Occipital lobe (tissue), 2 donors: ENCODE results near the gene NUP214. TPM values are rescaled to one million over a fixed set of nuclear protein-coding genes. Genes with fewer than 3 reads are reported as not detected.

Experiments
- DNase-seq: peaks from one replicate; lab custom pipeline; 2025; lab: John Stamatoyannopoulos, UW
- total RNA-seq: library from RNA; depleted of rRNA; stranded (reverse); fragments of >200 nt; gene quantifications from one replicate; pipeline ENCODE4 v1.2.3, GENCODE V29; 2014

NUP214 gene
- total RNA-seq, result 9.5 TPM

- peak; percentile 98 for DNase-seq
Observed at GRCh38 chr9:131125288-131126058, at the start of gene NUP214. TSS of gene NUP214 (plus strand) at chr9:131125586. CDS start at chr9:131125705, 119 bp downstream.

GRCh38 chr9:131076347-131077195 lies 48.8 kb upstream of the NUP214 start:
- no peak for DNase-seq

GRCh38 chr9:131078427-131079366 lies 46.7 kb upstream of the NUP214 start:
- DNase-seq, result no peak

- DNase-seq, result no peak
Observed at GRCh38 chr9:131080589-131080988, 44.8 kb upstream of the NUP214 start.

GRCh38 chr9:131081868-131082267 lies 43.5 kb upstream of the NUP214 start:
- DNase-seq, result no peak

GRCh38 chr9:131082774-131083512 lies 42.4 kb upstream of the NUP214 start:
- DNase-seq, result no peak

GRCh38 chr9:131084661-131085369 lies 40.6 kb upstream of the NUP214 start:
- DNase-seq, result no peak

- DNase-seq, result no peak
Observed at GRCh38 chr9:131085370-131086122, 39.8 kb upstream of the NUP214 start.

GRCh38 chr9:131087354-131087893 lies 38.0 kb upstream of the NUP214 start:
- DNase-seq, result no peak

- DNase-seq, result no peak
Observed at GRCh38 chr9:131090025-131090787, 35.2 kb upstream of the NUP214 start.

- no peak for DNase-seq
Observed at GRCh38 chr9:131091352-131091992, 33.9 kb upstream of the NUP214 start.

GRCh38 chr9:131092030-131092429 lies 33.4 kb upstream of the NUP214 start:
- DNase-seq, result no peak

- no peak for DNase-seq
Observed at GRCh38 chr9:131092548-131093440, 32.6 kb upstream of the NUP214 start.

GRCh38 chr9:131094015-131094414 lies 31.4 kb upstream of the NUP214 start:
- no peak for DNase-seq

- DNase-seq, result no peak
Observed at GRCh38 chr9:131094622-131095021, 30.8 kb upstream of the NUP214 start.

- DNase-seq, result no peak
Observed at GRCh38 chr9:131095666-131096268, 29.6 kb upstream of the NUP214 start.
